CD14-positive monocyte (primary cell): ENCODE data around the gene KLHL9. TPM values are rescaled to one million over a fixed set of nuclear protein-coding genes. Genes with fewer than 3 reads are reported as not detected.

ENCODE experiments used
- DNase-seq, 3 donors: peaks; one replicate each; pipeline ENCODE4 v3.0.0-alpha.2; 2011 to 2022
- H2AFZ ChIP-seq: 2 replicates; pipeline ENCODE4 v1.6.0; 2012; ENCODE audit warnings: mild to moderate bottlenecking, low read depth, low read length, inconsistent platforms; ENCODE audit not compliant: insufficient read depth, poor library complexity, severe bottlenecking
- H3K27ac ChIP-seq, 2 donors: 1 replicate in 1 of 2; 2 replicates in 1 of 2; pipeline ENCODE4 v1.5.1; 2012 to 2013; ENCODE audit warnings: low read length in 2 of 2, control low read depth in 1 of 2, inconsistent platforms in 1 of 2, low read depth in 1 of 2, mild to moderate bottlenecking in 1 of 2
- H3K27me3 ChIP-seq, 2 donors: one replicate each; pipeline versions ENCODE4 v1.6.0 to v1.6.1; 2011 to 2013; ENCODE audit warnings: low read length in 2 of 2; ENCODE audit not compliant: control insufficient read depth in 2 of 2, insufficient read depth in 2 of 2
- H3K36me3 ChIP-seq, 2 donors: replicated peaks in 1 of 2; 1 replicate in 1 of 2; 2 replicates in 1 of 2; pipeline versions ENCODE4 v1.5.1 to v1.6.1; 2012 to 2013; ENCODE audit warnings: low read length in 2 of 2, control low read depth in 1 of 2, inconsistent platforms in 1 of 2, mild to moderate bottlenecking in 1 of 2; ENCODE audit not compliant: insufficient read depth in 2 of 2, control insufficient read depth in 1 of 2
- H3K4me1 ChIP-seq, 2 donors: 1 replicate in 1 of 2; 2 replicates in 1 of 2; pipeline versions ENCODE4 v1.5.1 to v1.6.1; 2012 to 2013; ENCODE audit warnings: low read length in 2 of 2, control low read depth in 1 of 2, inconsistent platforms in 1 of 2, mild to moderate bottlenecking in 1 of 2, moderate library complexity in 1 of 2; ENCODE audit not compliant: insufficient read depth in 2 of 2, control insufficient read depth in 1 of 2
- H3K4me2 ChIP-seq: replicated peaks from 2 replicates; pipeline ENCODE3; 2012; ENCODE audit warnings: low read length, moderate library complexity, mild to moderate bottlenecking; ENCODE audit not compliant: poor library complexity, severe bottlenecking; ENCODE audit errors: extremely low read depth
- H3K4me3 ChIP-seq, 3 experiments: fragments of 200-600 bp in 1 of 3; sonication (generic) in 1 of 3; replicated peaks in 1 of 3; 1 replicate in 2 of 3; 2 replicates in 1 of 3; pipeline ENCODE4 v1.5.1; 2011 to 2013; ENCODE audit warnings: low read length in 3 of 3, mild to moderate bottlenecking in 3 of 3, control low read depth in 2 of 3, low read depth in 2 of 3, inconsistent platforms in 1 of 3, moderate library complexity in 1 of 3
- H3K79me2 ChIP-seq: 2 replicates; pipeline ENCODE4 v1.6.0; 2012; ENCODE audit warnings: mild to moderate bottlenecking, control low read depth, inconsistent platforms, low read length, moderate library complexity; ENCODE audit not compliant: insufficient read depth
- H3K9ac ChIP-seq: 2 replicates; pipeline ENCODE4 v1.6.0; 2017; ENCODE audit warnings: low read length, mild to moderate bottlenecking; ENCODE audit not compliant: insufficient read depth, poor library complexity, severe bottlenecking
- H3K9me3 ChIP-seq, 2 donors: replicated peaks in 1 of 2; 1 replicate in 1 of 2; 2 replicates in 1 of 2; pipeline versions ENCODE4 v1.5.1 to v1.6.1; 2012 to 2013; ENCODE audit warnings: low read length in 2 of 2, control low read depth in 1 of 2; ENCODE audit not compliant: control insufficient read depth in 1 of 2, insufficient read depth in 1 of 2
- H4K20me1 ChIP-seq: 2 replicates; pipeline ENCODE4 v1.6.0; 2012; ENCODE audit warnings: mild to moderate bottlenecking, low read length, control low read depth, moderate library complexity; ENCODE audit not compliant: insufficient read depth
- H3K27ac Mint-ChIP-seq, 7 donors: one replicate each; pipeline ENCODE4 v1.8.0; 2020; ENCODE audit warnings: mild to moderate bottlenecking in 7 of 7, mixed read lengths in 7 of 7, moderate library complexity in 6 of 7, inconsistent platforms in 2 of 7
- H3K27me3 Mint-ChIP-seq, 3 donors: one replicate each; pipeline ENCODE4 v1.8.0; 2021 to 2022; ENCODE audit warnings: low read depth in 3 of 3, mild to moderate bottlenecking in 3 of 3, mixed read lengths in 3 of 3, moderate library complexity in 3 of 3, inconsistent platforms in 1 of 3
- H3K36me3 Mint-ChIP-seq, 2 donors: one replicate each; pipeline ENCODE4 v1.8.0; 2020; ENCODE audit warnings: mixed read lengths in 2 of 2, inconsistent platforms in 1 of 2, mild to moderate bottlenecking in 1 of 2
- H3K4me1 Mint-ChIP-seq: one replicate; pipeline ENCODE4 v1.8.0; 2020; ENCODE audit warnings: mild to moderate bottlenecking, mixed read lengths
- H3K4me3 Mint-ChIP-seq, 2 donors: one replicate each; pipeline ENCODE4 v1.8.0; 2020; ENCODE audit warnings: mild to moderate bottlenecking in 2 of 2, mixed read lengths in 2 of 2, moderate library complexity in 1 of 2
- H3K9me3 Mint-ChIP-seq, 7 donors: one replicate each; pipeline ENCODE4 v1.8.0; 2020 to 2022; ENCODE audit warnings: mixed read lengths in 7 of 7, mild to moderate bottlenecking in 6 of 7, moderate library complexity in 6 of 7, inconsistent platforms in 2 of 7
- WGBS: methylation state at CpG from one replicate; pipeline ENCODE4 v1.1.5; 2013; ENCODE audit warnings: missing lambda C conversion rate; ENCODE audit not compliant: insufficient coverage; 5-methylcytosine and 5-hydroxymethylcytosine counted together
- intact Hi-C, 2 donors: fragments of 100-400 bp; cut with micrococcal nuclease; formaldehyde crosslinking; loops; one replicate each; pipeline versions ENCODE4 v1.15.0 to v1.15.1; 2023
- polyA plus RNA-seq, 3 donors: library from polyadenylated mRNA; depleted of rRNA in 1 of 3; unstranded in 2 of 3; stranded (reverse) in 1 of 3; fragments of 300-500 nt in 2 of 3; fragments of >200 nt in 1 of 3; fragmentation: Illumina TruSeq in 2 of 3; gene quantifications; 1 replicate in 2 of 3; 2 replicates in 1 of 3; pipeline ENCODE4 v1.2.3, GENCODE V29; 2012 to 2021
- TF ChIP-seq, protein P1 (sequence below): fragments of 200-600 bp; IDR thresholded peaks from one replicate; pipeline ENCODE4 v1.8.0; 2022; ENCODE audit warnings: antibody characterized with exemption, mild to moderate bottlenecking

Gene KLHL9
- polyA plus RNA-seq, 3 donors: 2.8 to 9.0 (median 7.7) TPM

- no peaks in the 10 kb centered on the region for H4K20me1 ChIP-seq
- intact Hi-C loops: no loop called here
- no peaks in the 10 kb centered on the region for H3K79me2 ChIP-seq
- Mint-ChIP-seq H3K27me3 (peaks cover 2 to 10% (median 3%) of the 10 kb centered on the region in 3 donors), H3K36me3 (no peaks in the 10 kb centered on the region), H3K4me1 (peaks cover 23% of the 10 kb centered on the region), H3K27ac (no peak overlapping the region), H3K9me3 (peaks cover 0 to 2% (median 0%) of the 10 kb centered on the region in 7 donors), H3K4me3 (no peak overlapping the region)
- H3K4me2 ChIP-seq: no peak overlapping the region
- DNase-seq: peak in 1 of 3 donors; percentile 62
- TF ChIP-seq, protein P1, sequence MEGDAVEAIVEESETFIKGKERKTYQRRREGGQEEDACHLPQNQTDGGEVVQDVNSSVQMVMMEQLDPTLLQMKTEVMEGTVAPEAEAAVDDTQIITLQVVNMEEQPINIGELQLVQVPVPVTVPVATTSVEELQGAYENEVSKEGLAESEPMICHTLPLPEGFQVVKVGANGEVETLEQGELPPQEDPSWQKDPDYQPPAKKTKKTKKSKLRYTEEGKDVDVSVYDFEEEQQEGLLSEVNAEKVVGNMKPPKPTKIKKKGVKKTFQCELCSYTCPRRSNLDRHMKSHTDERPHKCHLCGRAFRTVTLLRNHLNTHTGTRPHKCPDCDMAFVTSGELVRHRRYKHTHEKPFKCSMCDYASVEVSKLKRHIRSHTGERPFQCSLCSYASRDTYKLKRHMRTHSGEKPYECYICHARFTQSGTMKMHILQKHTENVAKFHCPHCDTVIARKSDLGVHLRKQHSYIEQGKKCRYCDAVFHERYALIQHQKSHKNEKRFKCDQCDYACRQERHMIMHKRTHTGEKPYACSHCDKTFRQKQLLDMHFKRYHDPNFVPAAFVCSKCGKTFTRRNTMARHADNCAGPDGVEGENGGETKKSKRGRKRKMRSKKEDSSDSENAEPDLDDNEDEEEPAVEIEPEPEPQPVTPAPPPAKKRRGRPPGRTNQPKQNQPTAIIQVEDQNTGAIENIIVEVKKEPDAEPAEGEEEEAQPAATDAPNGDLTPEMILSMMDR: no peak
- H3K27me3 ChIP-seq: peaks cover 0 to 4% of the 10 kb centered on the region in 2 donors
- no peak overlapping the region for H3K4me3 ChIP-seq
- no peaks in the 10 kb centered on the region for H3K9me3 ChIP-seq
- H3K27ac ChIP-seq: no peak overlapping the region
- peaks cover 19 to 22% of the 10 kb centered on the region in 2 donors for H3K4me1 ChIP-seq
- H3K9ac ChIP-seq: no peak overlapping the region
- H3K36me3 ChIP-seq: no peaks in the 10 kb centered on the region
- 100% methylated on average over 1 of the region's 1 CpG for WGBS
- no peak overlapping the region for H2AFZ ChIP-seq
These were observed 40.8 kb downstream of the KLHL9 start for GRCh38 chr9:21294364-21294774.

GRCh38 chr9:21289848-21290247 is 45.4 kb downstream of the KLHL9 start:
- no peak overlapping the region for H3K9ac ChIP-seq
- no peaks in the 10 kb centered on the region for H3K36me3 Mint-ChIP-seq
- peaks cover 0 to 4% of the 10 kb centered on the region in 2 donors for H3K27me3 ChIP-seq
- no peak overlapping the region for H3K4me3 ChIP-seq
- no peak overlapping the region for H2AFZ ChIP-seq
- intact Hi-C loops: no loop called here
- H3K27ac Mint-ChIP-seq: no peak overlapping the region
- no peaks in the 10 kb centered on the region for H3K36me3 ChIP-seq
- H3K9me3 Mint-ChIP-seq: peaks cover 0 to 5% (median 2%) of the 10 kb centered on the region in 7 donors
- H4K20me1 ChIP-seq: no peaks in the 10 kb centered on the region
- no peaks in the 10 kb centered on the region for H3K9me3 ChIP-seq
- no CpG with 5 or more reads among the region's 2 CpGs for whole genome bisulfite sequencing
- TF ChIP-seq, protein P1: no peak
- no peaks in the 10 kb centered on the region for H3K79me2 ChIP-seq
- peaks cover 21 to 30% of the 10 kb centered on the region in 2 donors for H3K4me1 ChIP-seq
- no peak overlapping the region for H3K27ac ChIP-seq
- H3K4me3 Mint-ChIP-seq: no peak overlapping the region
- no peak overlapping the region for H3K4me2 ChIP-seq
- no peak for DNase-seq
- peaks cover 30% of the 10 kb centered on the region for H3K4me1 Mint-ChIP-seq
- H3K27me3 Mint-ChIP-seq: peaks cover 2 to 11% (median 2%) of the 10 kb centered on the region in 3 donors
